Nephron progenitor cell (in vitro differentiated cells): Measurements from ENCODE around the gene VWA8.

Experiments
- DNase-seq: peaks from one replicate; pipeline ENCODE4 v3.0.0; 2021
- H3K27ac Mint-ChIP-seq: 2 replicates; pipeline ENCODE4 v1.8.0; 2021; ENCODE audit warnings: mild to moderate bottlenecking, moderate library complexity, mixed read lengths
- H3K27me3 Mint-ChIP-seq: 2 replicates; pipeline ENCODE4 v1.8.0; 2021; ENCODE audit warnings: mild to moderate bottlenecking, low read depth, mixed read lengths; ENCODE audit not compliant: poor library complexity
- H3K36me3 Mint-ChIP-seq: 2 replicates; pipeline ENCODE4 v1.8.0; 2021; ENCODE audit warnings: low read depth, mixed read lengths
- H3K4me1 Mint-ChIP-seq: 2 replicates; pipeline ENCODE4 v1.8.0; 2021; ENCODE audit warnings: mixed read lengths
- H3K4me3 Mint-ChIP-seq: 2 replicates; pipeline ENCODE4 v1.8.0; 2021; ENCODE audit warnings: mild to moderate bottlenecking, moderate library complexity, mixed read lengths
- H3K9me3 Mint-ChIP-seq: 2 replicates; pipeline ENCODE4 v1.8.0; 2021; ENCODE audit warnings: mild to moderate bottlenecking, moderate library complexity, mixed read lengths
- TF ChIP-seq, protein P1 (sequence below): fragments of 200-600 bp; sonication (generic); IDR thresholded peaks from 2 replicates; pipeline ENCODE4 v1.5.0; 2021; ENCODE audit warnings: antibody characterized with exemption

The VWA8 gene

GRCh38 chr13:41985788-41986508 is 25.0 kb upstream of the VWA8 start:
- H3K27me3 Mint-ChIP-seq: peaks cover 19% of the 10 kb centered on the region
- no peak overlapping the region for H3K27ac Mint-ChIP-seq
- TF ChIP-seq, protein P1, sequence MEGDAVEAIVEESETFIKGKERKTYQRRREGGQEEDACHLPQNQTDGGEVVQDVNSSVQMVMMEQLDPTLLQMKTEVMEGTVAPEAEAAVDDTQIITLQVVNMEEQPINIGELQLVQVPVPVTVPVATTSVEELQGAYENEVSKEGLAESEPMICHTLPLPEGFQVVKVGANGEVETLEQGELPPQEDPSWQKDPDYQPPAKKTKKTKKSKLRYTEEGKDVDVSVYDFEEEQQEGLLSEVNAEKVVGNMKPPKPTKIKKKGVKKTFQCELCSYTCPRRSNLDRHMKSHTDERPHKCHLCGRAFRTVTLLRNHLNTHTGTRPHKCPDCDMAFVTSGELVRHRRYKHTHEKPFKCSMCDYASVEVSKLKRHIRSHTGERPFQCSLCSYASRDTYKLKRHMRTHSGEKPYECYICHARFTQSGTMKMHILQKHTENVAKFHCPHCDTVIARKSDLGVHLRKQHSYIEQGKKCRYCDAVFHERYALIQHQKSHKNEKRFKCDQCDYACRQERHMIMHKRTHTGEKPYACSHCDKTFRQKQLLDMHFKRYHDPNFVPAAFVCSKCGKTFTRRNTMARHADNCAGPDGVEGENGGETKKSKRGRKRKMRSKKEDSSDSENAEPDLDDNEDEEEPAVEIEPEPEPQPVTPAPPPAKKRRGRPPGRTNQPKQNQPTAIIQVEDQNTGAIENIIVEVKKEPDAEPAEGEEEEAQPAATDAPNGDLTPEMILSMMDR: no peak
- H3K4me1 Mint-ChIP-seq: no peaks in the 10 kb centered on the region
- H3K9me3 Mint-ChIP-seq: no peaks in the 10 kb centered on the region
- no peak for DNase-seq
- no peak overlapping the region for H3K4me3 Mint-ChIP-seq
- H3K36me3 Mint-ChIP-seq: no peaks in the 10 kb centered on the region

- H3K4me3 Mint-ChIP-seq: no peak overlapping the region
- no peak overlapping the region for H3K27ac Mint-ChIP-seq
- H3K9me3 Mint-ChIP-seq: no peaks in the 10 kb centered on the region
- no peaks in the 10 kb centered on the region for H3K4me1 Mint-ChIP-seq
- H3K36me3 Mint-ChIP-seq: no peaks in the 10 kb centered on the region
- H3K27me3 Mint-ChIP-seq: peaks cover 18% of the 10 kb centered on the region
- no peak for DNase-seq
- TF ChIP-seq, protein P1: no peak
Measured at GRCh38 chr13:41981951-41982715, 21.2 kb upstream of the VWA8 start.

DNA sequence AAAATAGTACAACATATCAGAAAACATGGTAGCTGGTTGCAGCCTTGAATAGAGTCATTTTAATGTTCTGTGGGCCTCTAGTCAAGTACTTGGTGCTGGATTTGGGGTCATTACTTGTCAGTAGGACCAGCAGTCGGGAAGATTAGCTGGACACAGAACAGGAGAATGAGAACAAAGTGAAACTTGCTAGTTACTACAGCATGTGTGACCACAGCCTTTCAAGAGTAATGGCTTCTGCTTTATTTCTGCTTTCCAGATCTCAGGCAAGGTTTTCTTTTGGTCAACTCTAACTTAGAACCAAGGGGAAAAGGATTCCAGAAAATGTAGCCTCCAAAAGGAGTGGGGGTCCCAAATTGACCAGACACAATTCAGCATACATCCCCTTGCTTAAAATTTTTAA is 17.1 kb upstream of the VWA8 start:
- H3K27me3 Mint-ChIP-seq: peaks cover 1% of the 10 kb centered on the region
- DNase-seq: no peak
- no peaks in the 10 kb centered on the region for H3K4me1 Mint-ChIP-seq
- no peak overlapping the region for H3K4me3 Mint-ChIP-seq
- H3K27ac Mint-ChIP-seq: no peak overlapping the region
- H3K9me3 Mint-ChIP-seq: no peaks in the 10 kb centered on the region
- TF ChIP-seq, protein P1: no peak
- no peaks in the 10 kb centered on the region for H3K36me3 Mint-ChIP-seq

DNA sequence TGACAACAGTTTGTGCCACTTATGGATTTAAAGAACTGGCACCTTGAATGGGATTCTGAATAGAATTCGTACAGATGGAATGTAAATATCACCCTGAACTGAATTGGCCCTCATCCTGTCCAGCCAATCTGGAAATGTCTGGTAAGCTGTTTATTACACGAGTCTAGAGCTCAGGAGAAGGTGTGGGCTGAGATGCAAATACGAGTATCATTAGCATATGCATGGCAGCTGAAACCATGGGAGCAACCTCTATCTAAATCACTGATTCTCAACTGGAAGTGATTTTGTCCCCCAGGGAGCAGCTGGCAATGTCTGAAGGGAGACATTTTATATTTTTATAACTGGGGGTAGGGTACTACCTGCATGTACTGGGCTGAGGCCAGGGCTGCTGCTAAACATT is 15.6 kb upstream of the VWA8 start:
- no peaks in the 10 kb centered on the region for H3K9me3 Mint-ChIP-seq
- H3K27ac Mint-ChIP-seq: no peak overlapping the region
- no peaks in the 10 kb centered on the region for H3K36me3 Mint-ChIP-seq
- no peak for DNase-seq
- H3K4me1 Mint-ChIP-seq: no peaks in the 10 kb centered on the region
- H3K27me3 Mint-ChIP-seq: no peaks in the 10 kb centered on the region
- TF ChIP-seq, protein P1: no peak
- no peak overlapping the region for H3K4me3 Mint-ChIP-seq

- DNase-seq: no peak
- TF ChIP-seq, protein P1: no peak
- no peaks in the 10 kb centered on the region for H3K27me3 Mint-ChIP-seq
- H3K27ac Mint-ChIP-seq: no peak overlapping the region
- H3K36me3 Mint-ChIP-seq: no peaks in the 10 kb centered on the region
- no peaks in the 10 kb centered on the region for H3K4me1 Mint-ChIP-seq
- no peaks in the 10 kb centered on the region for H3K9me3 Mint-ChIP-seq
- H3K4me3 Mint-ChIP-seq: no peak overlapping the region
Measured at GRCh38 chr13:41974262-41974900, 13.5 kb upstream of the VWA8 start.
